ENCODE results near the gene CYTH3.

Gene CYTH3

DNA sequence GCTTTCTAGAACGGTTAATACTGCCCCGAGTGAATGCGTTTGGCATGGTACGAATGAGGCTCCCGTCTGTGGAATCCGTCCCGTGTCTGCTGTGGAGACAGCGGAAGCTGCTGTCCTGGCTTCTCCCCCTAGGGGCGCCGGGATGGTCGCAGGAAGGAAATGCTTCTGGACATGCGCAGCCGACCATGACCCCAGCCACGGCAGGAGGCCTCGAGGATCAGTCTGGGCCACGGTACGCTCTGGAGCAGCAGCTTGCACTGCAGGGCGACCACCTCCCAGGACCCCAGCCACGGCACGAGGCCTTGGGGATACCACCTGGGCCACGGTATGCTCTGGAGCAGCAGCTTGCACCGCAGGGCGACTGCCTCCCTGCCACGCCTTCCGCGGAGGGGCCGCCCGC, 107.9 kb downstream of the CYTH3 start:
- Histone ChIP-seq H3K4me3 (ENCODE audit: low read depth, low read length) (no peak overlapping the region), H3K9ac (ENCODE audit: low read length) (no peak overlapping the region), H3K9me3 (ENCODE audit: control insufficient read depth, insufficient read depth, low read depth, low read length) (no peaks in the 10 kb centered on the region), H3K27ac (ENCODE audit: low read depth, low read length) (no peak overlapping the region), H3K4me1 (ENCODE audit: control insufficient read depth, insufficient read depth, low read length) (peaks cover 8% of the 10 kb centered on the region; the same call in 1 of the 2 replicates), H3K36me3 (ENCODE audit: control insufficient read depth, insufficient read depth, low read length) (peaks cover 37% of the 10 kb centered on the region), H3K27me3 (ENCODE audit: control insufficient read depth, insufficient read depth, low read length) (no peaks in the 10 kb centered on the region)

DNA sequence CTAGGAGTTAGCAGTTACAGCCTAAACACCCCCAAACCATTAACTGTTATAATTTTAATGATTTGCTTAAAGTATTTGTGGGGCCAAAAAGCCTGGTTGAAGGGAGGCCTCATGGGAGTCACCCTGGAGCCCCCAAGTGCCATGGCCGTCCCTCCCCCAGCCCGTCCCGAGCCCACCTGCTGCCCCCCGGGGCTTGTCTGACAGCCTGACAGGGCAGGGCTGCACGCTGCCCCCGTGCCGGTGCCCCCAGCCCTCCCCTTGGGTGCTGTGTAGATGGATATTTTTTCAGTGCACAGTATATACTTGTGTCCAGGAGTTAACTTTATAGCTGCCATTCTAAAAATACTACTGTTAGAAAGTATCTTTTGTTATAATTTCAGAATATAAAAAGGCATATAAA, 108.4 kb downstream of the CYTH3 start:
- no peak overlapping the region for H3K9ac ChIP-seq (ENCODE audit: low read length)
- no peaks in the 10 kb centered on the region for H3K27me3 ChIP-seq (ENCODE audit: control insufficient read depth, insufficient read depth, low read length)
- no peaks in the 10 kb centered on the region for H3K9me3 ChIP-seq (ENCODE audit: control insufficient read depth, insufficient read depth, low read depth, low read length)
- peaks cover 42% of the 10 kb centered on the region for H3K36me3 ChIP-seq (ENCODE audit: control insufficient read depth, insufficient read depth, low read length)
- 0 out of 2 replicates have a peak overlapping the region, but pooled peaks have one; percentile 34 for H3K27ac ChIP-seq (ENCODE audit: low read depth, low read length)
- H3K4me3 ChIP-seq (ENCODE audit: low read depth, low read length) = no peak overlapping the region
- H3K4me1 ChIP-seq (ENCODE audit: control insufficient read depth, insufficient read depth, low read length) = peaks cover 8% of the 10 kb centered on the region; the same call in 1 of the 2 replicates

- Histone ChIP-seq H3K4me3 (ENCODE audit: low read depth, low read length) (no peak overlapping the region), H3K9me3 (ENCODE audit: control insufficient read depth, insufficient read depth, low read depth, low read length) (no peaks in the 10 kb centered on the region), H3K4me1 (ENCODE audit: control insufficient read depth, insufficient read depth, low read length) (peaks cover 8% of the 10 kb centered on the region; the same call in 1 of the 2 replicates), H3K9ac (ENCODE audit: low read length) (no peak overlapping the region), H3K36me3 (ENCODE audit: control insufficient read depth, insufficient read depth, low read length) (peaks cover 48% of the 10 kb centered on the region), H3K27me3 (ENCODE audit: control insufficient read depth, insufficient read depth, low read length) (no peaks in the 10 kb centered on the region), H3K27ac (ENCODE audit: low read depth, low read length) (no peak overlapping the region)
Measured at GRCh38 chr7:6163402-6163801, 109.0 kb downstream of the CYTH3 start.

DNA sequence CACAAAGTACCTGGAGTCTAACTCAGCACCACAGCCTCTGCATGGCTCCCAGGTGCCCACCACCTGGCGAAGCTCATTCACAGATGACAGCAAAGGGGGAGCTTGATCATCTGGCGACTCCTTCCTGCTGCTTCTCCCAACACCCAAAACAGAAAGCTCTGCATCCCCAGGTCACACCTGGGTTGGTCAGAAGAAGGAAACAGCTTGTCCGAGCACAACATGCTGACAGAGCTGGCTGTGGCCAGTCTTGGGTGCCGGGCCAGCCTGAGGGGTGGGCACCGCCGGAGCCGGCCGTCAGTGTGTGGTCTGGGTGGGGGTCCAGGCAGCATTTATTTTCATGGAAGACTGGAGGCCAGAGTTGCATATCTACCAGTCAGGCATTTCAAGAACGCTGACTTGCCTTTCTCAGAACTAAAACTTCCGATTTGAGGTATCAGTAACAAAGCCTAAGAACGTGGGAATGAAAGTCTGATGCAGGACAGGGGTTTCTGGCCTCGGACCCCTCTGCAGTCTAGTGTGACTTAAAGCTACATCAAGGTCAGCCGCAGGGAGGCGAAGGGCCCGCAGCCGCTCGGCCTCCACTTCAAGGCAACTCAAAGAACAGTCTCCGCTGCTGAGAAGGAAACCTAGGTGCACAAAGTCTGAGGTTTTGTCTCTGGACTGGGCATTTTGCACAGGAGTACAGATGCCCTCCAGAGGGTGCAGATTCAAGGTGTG, 109.6 kb downstream of the CYTH3 start:
- Histone ChIP-seq H3K9ac (ENCODE audit: low read length) (no peak overlapping the region), H3K27me3 (ENCODE audit: control insufficient read depth, insufficient read depth, low read length) (no peaks in the 10 kb centered on the region), H3K4me3 (ENCODE audit: low read depth, low read length) (no peak overlapping the region), H3K9me3 (ENCODE audit: control insufficient read depth, insufficient read depth, low read depth, low read length) (no peaks in the 10 kb centered on the region), H3K27ac (ENCODE audit: low read depth, low read length) (no peak overlapping the region), H3K4me1 (ENCODE audit: control insufficient read depth, insufficient read depth, low read length) (peaks cover 8% of the 10 kb centered on the region; the same call in 1 of the 2 replicates), H3K36me3 (ENCODE audit: control insufficient read depth, insufficient read depth, low read length) (peaks cover 54% of the 10 kb centered on the region)

GRCh38 chr7:6162331-6162620, 110.1 kb downstream of the CYTH3 start:
- Histone ChIP-seq H3K36me3 (ENCODE audit: control insufficient read depth, insufficient read depth, low read length) (peaks cover 58% of the 10 kb centered on the region), H3K4me1 (ENCODE audit: control insufficient read depth, insufficient read depth, low read length) (peaks cover 8% of the 10 kb centered on the region; the same call in 1 of the 2 replicates), H3K27ac (ENCODE audit: low read depth, low read length) (no peak overlapping the region), H3K9ac (ENCODE audit: low read length) (no peak overlapping the region), H3K27me3 (ENCODE audit: control insufficient read depth, insufficient read depth, low read length) (no peaks in the 10 kb centered on the region), H3K4me3 (ENCODE audit: low read depth, low read length) (no peak overlapping the region), H3K9me3 (ENCODE audit: control insufficient read depth, insufficient read depth, low read depth, low read length) (no peaks in the 10 kb centered on the region)

GRCh38 chr7:6161463-6162330, 110.7 kb downstream of the CYTH3 start:
- no peak overlapping the region for H3K4me3 ChIP-seq (ENCODE audit: low read depth, low read length)
- no peak overlapping the region for H3K9ac ChIP-seq (ENCODE audit: low read length)
- no peak overlapping the region for H3K27ac ChIP-seq (ENCODE audit: low read depth, low read length)
- peaks cover 8% of the 10 kb centered on the region; the same call in 1 of the 2 replicates for H3K4me1 ChIP-seq (ENCODE audit: control insufficient read depth, insufficient read depth, low read length)
- no peaks in the 10 kb centered on the region for H3K9me3 ChIP-seq (ENCODE audit: control insufficient read depth, insufficient read depth, low read depth, low read length)
- no peaks in the 10 kb centered on the region for H3K27me3 ChIP-seq (ENCODE audit: control insufficient read depth, insufficient read depth, low read length)
- H3K36me3 ChIP-seq (ENCODE audit: control insufficient read depth, insufficient read depth, low read length) = peaks cover 63% of the 10 kb centered on the region

GRCh38 chr7:6160191-6160623, 112.2 kb downstream of the CYTH3 start:
- peaks cover 77% of the 10 kb centered on the region for H3K36me3 ChIP-seq (ENCODE audit: control insufficient read depth, insufficient read depth, low read length)
- no peak overlapping the region for H3K27ac ChIP-seq (ENCODE audit: low read depth, low read length)
- no peak overlapping the region for H3K4me3 ChIP-seq (ENCODE audit: low read depth, low read length)
- H3K9ac ChIP-seq (ENCODE audit: low read length) = no peak overlapping the region
- no peaks in the 10 kb centered on the region for H3K9me3 ChIP-seq (ENCODE audit: control insufficient read depth, insufficient read depth, low read depth, low read length)
- H3K27me3 ChIP-seq (ENCODE audit: control insufficient read depth, insufficient read depth, low read length) = no peaks in the 10 kb centered on the region
- peaks cover 8% of the 10 kb centered on the region; the same call in 1 of the 2 replicates for H3K4me1 ChIP-seq (ENCODE audit: control insufficient read depth, insufficient read depth, low read length)

GRCh38 chr7:6159524-6160031, 112.8 kb downstream of the CYTH3 start:
- Histone ChIP-seq H3K27ac (ENCODE audit: low read depth, low read length) (no peak overlapping the region), H3K36me3 (ENCODE audit: control insufficient read depth, insufficient read depth, low read length) (peaks cover 83% of the 10 kb centered on the region), H3K4me1 (ENCODE audit: control insufficient read depth, insufficient read depth, low read length) (peaks cover 7% of the 10 kb centered on the region; the same call in 1 of the 2 replicates), H3K27me3 (ENCODE audit: control insufficient read depth, insufficient read depth, low read length) (no peaks in the 10 kb centered on the region), H3K9ac (ENCODE audit: low read length) (no peak overlapping the region), H3K9me3 (ENCODE audit: control insufficient read depth, insufficient read depth, low read depth, low read length) (no peaks in the 10 kb centered on the region), H3K4me3 (ENCODE audit: low read depth, low read length) (no peak overlapping the region)

DNA sequence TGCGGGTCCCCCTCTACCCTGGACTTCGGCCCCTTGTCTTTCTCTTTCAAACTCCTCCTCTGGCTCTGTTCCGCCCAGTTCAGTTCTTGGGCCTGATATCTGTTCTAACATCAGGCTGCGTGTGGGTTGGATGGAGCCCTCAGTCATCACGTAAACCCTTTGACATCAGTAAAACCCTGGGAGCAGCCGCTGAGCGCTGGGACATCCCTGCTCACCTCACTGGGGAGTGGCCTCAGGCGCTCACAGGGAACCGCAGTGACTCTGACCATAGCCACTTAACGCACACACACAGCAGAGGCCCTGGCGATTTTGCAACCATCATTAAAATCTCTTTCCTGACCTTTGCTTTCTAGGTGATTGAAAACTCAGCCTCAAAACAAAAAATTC, 113.3 kb downstream of the CYTH3 start:
- Histone ChIP-seq H3K4me3 (ENCODE audit: low read depth, low read length) (no peak overlapping the region), H3K9ac (ENCODE audit: low read length) (no peak overlapping the region), H3K9me3 (ENCODE audit: control insufficient read depth, insufficient read depth, low read depth, low read length) (no peaks in the 10 kb centered on the region), H3K27ac (ENCODE audit: low read depth, low read length) (no peak overlapping the region), H3K27me3 (ENCODE audit: control insufficient read depth, insufficient read depth, low read length) (no peaks in the 10 kb centered on the region), H3K4me1 (ENCODE audit: control insufficient read depth, insufficient read depth, low read length) (peaks cover 4% of the 10 kb centered on the region; the same call in 1 of the 2 replicates), H3K36me3 (ENCODE audit: control insufficient read depth, insufficient read depth, low read length) (peaks cover 88% of the 10 kb centered on the region)

DNA sequence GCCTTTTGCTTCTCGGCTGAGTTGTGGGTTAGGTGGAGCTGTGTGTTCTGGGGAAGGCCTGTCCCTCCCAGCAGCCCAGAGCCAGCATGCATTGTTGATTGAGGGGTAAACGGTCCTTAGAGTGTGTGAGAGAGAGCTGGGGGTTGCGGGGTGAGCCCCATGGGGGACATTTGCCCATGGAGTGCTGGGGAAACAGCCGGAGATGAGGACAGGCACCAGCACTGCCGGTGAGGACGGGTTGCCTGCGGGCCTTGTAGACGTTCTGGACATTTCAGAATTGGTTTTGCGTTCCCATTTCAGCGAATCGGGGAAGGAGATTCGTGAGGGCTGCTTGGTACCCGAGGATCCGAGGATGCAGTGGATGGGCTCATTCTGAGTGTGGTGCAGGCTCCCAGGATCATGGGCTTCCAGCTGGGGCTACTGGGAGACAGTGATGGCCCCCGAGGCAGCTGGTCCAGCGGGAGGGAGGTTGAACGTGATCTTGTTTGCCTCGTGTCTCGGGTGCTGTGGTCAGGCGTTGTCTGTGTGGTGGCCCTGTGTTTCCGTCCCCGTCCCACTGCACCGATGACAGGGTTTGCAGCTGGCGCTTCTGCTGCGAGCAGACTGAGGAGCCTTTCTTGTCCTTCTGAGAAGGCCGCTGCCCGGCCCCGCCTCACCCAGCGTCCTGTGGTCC, 113.9 kb downstream of the CYTH3 start:
- no peak overlapping the region for H3K27ac ChIP-seq (ENCODE audit: low read depth, low read length)
- peaks cover 90% of the 10 kb centered on the region for H3K36me3 ChIP-seq (ENCODE audit: control insufficient read depth, insufficient read depth, low read length)
- H3K9ac ChIP-seq (ENCODE audit: low read length) = no peak overlapping the region
- H3K4me1 ChIP-seq (ENCODE audit: control insufficient read depth, insufficient read depth, low read length) = peaks cover 4% of the 10 kb centered on the region; the same call in 1 of the 2 replicates
- no peaks in the 10 kb centered on the region for H3K9me3 ChIP-seq (ENCODE audit: control insufficient read depth, insufficient read depth, low read depth, low read length)
- no peak overlapping the region for H3K4me3 ChIP-seq (ENCODE audit: low read depth, low read length)
- H3K27me3 ChIP-seq (ENCODE audit: control insufficient read depth, insufficient read depth, low read length) = no peaks in the 10 kb centered on the region

Data from HUES6 (cell line).